ENCODE data around the gene MTFR1L.
A peak's percentile ranks its signal among the peaks of the same experiment; 100 is the strongest.

Gene MTFR1L

GRCh38 chr1:25807480-25808390 is 12.0 kb upstream of the MTFR1L start:
- H3K4me1 Mint-ChIP-seq (ENCODE audit: low read depth in 2 of 2), result peaks cover 12 to 14% of the 10 kb centered on the region in 2 donors
- no peak overlapping the region for H3K27ac Mint-ChIP-seq
- DNase-seq (no peak), ATAC-seq (replicated peaks) (no peak)
- H3K4me3 Mint-ChIP-seq, result no peak overlapping the region
- H3K27me3 Mint-ChIP-seq, result no peaks in the 10 kb centered on the region
- peaks cover 6% of the 10 kb centered on the region for H3K36me3 Mint-ChIP-seq (ENCODE audit: insufficient read depth)
- no peaks in the 10 kb centered on the region for H3K9me3 Mint-ChIP-seq

GRCh38 chr1:25808481-25809244 is 11.1 kb upstream of the MTFR1L start:
- ATAC-seq (replicated peaks), result no peak
- H3K27ac Mint-ChIP-seq, result no peak overlapping the region

GRCh38 chr1:25809283-25809926 is 10.3 kb upstream of the MTFR1L start:
- H3K4me3 Mint-ChIP-seq, result peak overlapping the region in 1 of 2 donors; percentile 32
- no peak overlapping the region for H3K27ac Mint-ChIP-seq
- no peak for DNase-seq
- peaks cover 8 to 11% of the 10 kb centered on the region in 2 donors for H3K4me1 Mint-ChIP-seq (ENCODE audit: low read depth in 2 of 2)
- ATAC-seq (replicated peaks), result no peak
- no peaks in the 10 kb centered on the region for H3K27me3 Mint-ChIP-seq
- peaks cover 6% of the 10 kb centered on the region for H3K36me3 Mint-ChIP-seq (ENCODE audit: insufficient read depth)
- H3K9me3 Mint-ChIP-seq, result no peaks in the 10 kb centered on the region

More at GRCh38 chr1:25808481-25809244, 11.1 kb upstream of the MTFR1L start:
- DNase-seq, result no peak
- Mint-ChIP-seq H3K36me3 (ENCODE audit: insufficient read depth) (peaks cover 6% of the 10 kb centered on the region), H3K9me3 (no peaks in the 10 kb centered on the region), H3K4me1 (ENCODE audit: low read depth in 2 of 2) (peaks cover 8 to 11% of the 10 kb centered on the region in 2 donors), H3K27me3 (no peaks in the 10 kb centered on the region), H3K4me3 (no peak overlapping the region)

- Mint-ChIP-seq H3K27ac (peak overlapping the region in 1 of 2 donors; percentile 12), H3K4me3 (peak overlapping the region in 1 of 2 donors; percentile 32), H3K9me3 (no peaks in the 10 kb centered on the region), H3K36me3 (ENCODE audit: insufficient read depth) (peaks cover 6% of the 10 kb centered on the region), H3K27me3 (no peaks in the 10 kb centered on the region), H3K4me1 (ENCODE audit: low read depth in 2 of 2) (peaks cover 5 to 8% of the 10 kb centered on the region in 2 donors)
- DNase-seq, result no peak
- no peak for ATAC-seq (replicated peaks)
These were observed 9.8 kb upstream of the MTFR1L start for GRCh38 chr1:25809929-25810328.

GRCh38 chr1:25810341-25811299 is 9.1 kb upstream of the MTFR1L start:
- Mint-ChIP-seq H3K36me3 (ENCODE audit: insufficient read depth) (peaks cover 7% of the 10 kb centered on the region), H3K27me3 (no peaks in the 10 kb centered on the region), H3K9me3 (no peaks in the 10 kb centered on the region), H3K27ac (peak overlapping the region in 1 of 2 donors; percentile 12), H3K4me3 (no peak overlapping the region), H3K4me1 (ENCODE audit: low read depth in 2 of 2) (peaks cover 5 to 8% of the 10 kb centered on the region in 2 donors)
- DNase-seq (peak; percentile 79 to 84 (median 83)), ATAC-seq (replicated peaks) (peak; percentile 94)

- Mint-ChIP-seq H3K4me1 (ENCODE audit: low read depth in 2 of 2) (peaks cover 5 to 8% of the 10 kb centered on the region in 2 donors), H3K36me3 (ENCODE audit: insufficient read depth) (peaks cover 6% of the 10 kb centered on the region), H3K27ac (no peak overlapping the region), H3K9me3 (no peaks in the 10 kb centered on the region), H3K4me3 (no peak overlapping the region), H3K27me3 (no peaks in the 10 kb centered on the region)
- no peak for ATAC-seq (replicated peaks)
- no peak for DNase-seq
These were observed 8.2 kb upstream of the MTFR1L start for GRCh38 chr1:25811384-25812082.

GRCh38 chr1:25813071-25813733 is 6.6 kb upstream of the MTFR1L start:
- DNase-seq (no peak), ATAC-seq (replicated peaks) (no peak)
- Mint-ChIP-seq H3K9me3 (no peaks in the 10 kb centered on the region), H3K36me3 (ENCODE audit: insufficient read depth) (peaks cover 2% of the 10 kb centered on the region), H3K27me3 (no peaks in the 10 kb centered on the region), H3K4me1 (ENCODE audit: low read depth in 2 of 2) (peaks cover 6 to 8% of the 10 kb centered on the region in 2 donors), H3K27ac (peak overlapping the region in 1 of 2 donors; percentile 67), H3K4me3 (no peak overlapping the region)

GRCh38 chr1:25813734-25814471 is 5.9 kb upstream of the MTFR1L start:
- no peak for ATAC-seq (replicated peaks)
- no peak for DNase-seq
- H3K4me3 Mint-ChIP-seq, result no peak overlapping the region
- peaks cover 2% of the 10 kb centered on the region for H3K36me3 Mint-ChIP-seq (ENCODE audit: insufficient read depth)
- no peak overlapping the region for H3K27ac Mint-ChIP-seq
- H3K27me3 Mint-ChIP-seq, result no peaks in the 10 kb centered on the region
- peaks cover 11 to 13% of the 10 kb centered on the region in 2 donors for H3K4me1 Mint-ChIP-seq (ENCODE audit: low read depth in 2 of 2)
- H3K9me3 Mint-ChIP-seq, result no peaks in the 10 kb centered on the region

- H3K4me1 Mint-ChIP-seq (ENCODE audit: low read depth in 2 of 2), result peaks cover 14 to 19% of the 10 kb centered on the region in 2 donors
- H3K4me3 Mint-ChIP-seq, result no peak overlapping the region
- H3K36me3 Mint-ChIP-seq (ENCODE audit: insufficient read depth), result peaks cover 9% of the 10 kb centered on the region
- no peaks in the 10 kb centered on the region for H3K27me3 Mint-ChIP-seq
- H3K27ac Mint-ChIP-seq, result no peak overlapping the region
- no peaks in the 10 kb centered on the region for H3K9me3 Mint-ChIP-seq
- ATAC-seq (replicated peaks) (no peak), DNase-seq (no peak)
These were observed 5.1 kb upstream of the MTFR1L start for GRCh38 chr1:25814549-25815087.

GRCh38 chr1:25815208-25816111 is 4.3 kb upstream of the MTFR1L start:
- H3K4me1 Mint-ChIP-seq (ENCODE audit: low read depth in 2 of 2), result peaks cover 11 to 20% of the 10 kb centered on the region in 2 donors
- H3K4me3 Mint-ChIP-seq, result no peak overlapping the region
- no peaks in the 10 kb centered on the region for H3K9me3 Mint-ChIP-seq
- ATAC-seq (replicated peaks) (no peak), DNase-seq (no peak)
- no peak overlapping the region for H3K27ac Mint-ChIP-seq
- H3K36me3 Mint-ChIP-seq (ENCODE audit: insufficient read depth), result peaks cover 16% of the 10 kb centered on the region
- H3K27me3 Mint-ChIP-seq, result no peaks in the 10 kb centered on the region

Measured in effector memory CD8-positive, alpha-beta T cell (primary cell).